BJ (cell line): ENCODE data around the gene CHCHD5. TPM values are rescaled to one million over a fixed set of nuclear protein-coding genes. Genes with fewer than 3 reads are reported as not detected.
A peak's percentile ranks its signal among the peaks of the same experiment; 100 is the strongest.

Experiments
- CTCF ChIA-PET: fragments of 350-600 bp; formaldehyde crosslinking; extraction: SDS; loops from one replicate; lab custom pipeline; 2021; ENCODE audit warnings: antibody characterized with exemption, inconsistent platforms; lab: Yijun Ruan, JAX
- POLR2A ChIA-PET: fragments of 300-600 bp; sonication (Branson Sonifier 250); formaldehyde crosslinking; extraction: SDS; loops from one replicate; lab custom pipeline; 2021; ENCODE audit warnings: antibody characterized with exemption; lab: Charles Lee
- DNase-seq: peaks from one replicate; pipeline ENCODE4 v3.0.0-alpha.2; 2011; ENCODE audit warnings: low read depth
- H3K27me3 ChIP-seq: 2 replicates; pipeline ENCODE4 v1.6.0; 2011; ENCODE audit warnings: low read length; ENCODE audit not compliant: control insufficient read depth, insufficient read depth
- H3K36me3 ChIP-seq: 2 replicates; pipeline ENCODE4 v1.5.1; 2011; ENCODE audit warnings: low read length; ENCODE audit not compliant: control insufficient read depth, insufficient read depth
- H3K4me3 ChIP-seq: 2 replicates; pipeline ENCODE4 v1.5.1; 2011; ENCODE audit warnings: low read depth, mild to moderate bottlenecking, control low read depth, low read length
- polyA plus RNA-seq: library from polyadenylated mRNA; depleted of rRNA; stranded (reverse); fragments of >200 nt; gene quantifications from 2 replicates; pipeline ENCODE4 v1.2.3, GENCODE V29; 2011
- TF ChIP-seq, protein P1 (sequence below): IDR thresholded peaks from 2 replicates; pipeline ENCODE4 v1.5.1; 2011; ENCODE audit warnings: low read depth, mild to moderate bottlenecking, control low read depth, inconsistent platforms, low read length, moderate library complexity; ENCODE audit not compliant: insufficient read depth

The CHCHD5 gene
- polyA plus RNA-seq, 1 experiment: 14.9 TPM

DNA sequence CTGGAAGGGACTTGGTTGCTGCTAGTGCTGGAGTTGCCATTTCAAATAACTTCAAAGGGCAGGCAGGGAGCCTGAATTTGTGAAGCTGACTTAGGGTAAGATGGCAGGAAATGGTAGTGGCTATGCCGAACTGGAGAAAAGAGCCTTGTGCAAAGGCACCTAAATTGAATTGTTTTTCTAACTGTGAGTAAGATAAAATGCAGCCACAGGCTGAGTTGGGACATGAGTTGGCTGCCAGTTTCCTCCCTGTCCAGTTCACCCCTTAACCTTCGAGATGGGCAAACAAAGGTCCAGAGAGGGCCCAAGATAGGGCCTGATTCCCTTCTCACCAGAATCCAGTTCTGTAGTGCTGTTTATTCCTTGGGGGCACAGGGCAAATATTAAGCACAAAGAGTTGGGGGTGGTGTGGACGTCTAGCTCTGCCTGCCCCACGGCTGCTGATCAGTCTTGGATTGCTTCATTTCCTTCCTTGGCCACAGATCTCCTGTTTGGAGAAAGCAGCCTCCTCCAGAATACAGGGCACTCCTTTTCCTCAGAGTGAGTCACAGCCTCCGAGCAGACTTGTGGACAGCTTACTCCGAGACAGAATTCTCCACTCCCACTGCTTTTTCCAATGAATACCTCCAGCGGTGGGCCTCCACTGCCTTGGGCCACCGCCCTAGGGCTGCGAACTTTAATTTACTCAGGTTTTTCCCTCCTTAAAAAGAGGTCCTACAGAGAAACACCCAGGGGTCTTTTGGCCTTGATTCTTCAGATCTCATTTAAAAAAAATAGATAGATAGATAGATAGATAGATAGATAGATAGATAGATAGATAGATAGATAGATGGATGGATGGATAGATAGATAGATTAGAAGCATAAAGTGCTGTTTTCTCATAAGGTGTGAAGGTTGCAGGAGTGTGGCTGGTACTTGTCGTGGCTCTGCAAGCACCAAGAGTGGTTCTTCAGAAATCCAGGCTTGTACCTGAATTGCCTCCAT is 42.9 kb downstream of the CHCHD5 start:
- H3K27me3 ChIP-seq: no peaks in the 10 kb centered on the region
- DNase-seq: peak; percentile 73
- ChIA-PET POLR2A (interaction anchor here (0.6 kb wide), 1 partner anchor 48 kb away, joined by 3 read pairs; no protein-coding TSS in a partner anchor), CTCF (interaction anchor here (0.7 to 10.9 kb wide), 22 partner anchors 8 to 314 kb away, joined by 3 to 251 read pairs (median 4); partner anchors contain the start of gene SLC20A1)
- TF ChIP-seq, protein P1, sequence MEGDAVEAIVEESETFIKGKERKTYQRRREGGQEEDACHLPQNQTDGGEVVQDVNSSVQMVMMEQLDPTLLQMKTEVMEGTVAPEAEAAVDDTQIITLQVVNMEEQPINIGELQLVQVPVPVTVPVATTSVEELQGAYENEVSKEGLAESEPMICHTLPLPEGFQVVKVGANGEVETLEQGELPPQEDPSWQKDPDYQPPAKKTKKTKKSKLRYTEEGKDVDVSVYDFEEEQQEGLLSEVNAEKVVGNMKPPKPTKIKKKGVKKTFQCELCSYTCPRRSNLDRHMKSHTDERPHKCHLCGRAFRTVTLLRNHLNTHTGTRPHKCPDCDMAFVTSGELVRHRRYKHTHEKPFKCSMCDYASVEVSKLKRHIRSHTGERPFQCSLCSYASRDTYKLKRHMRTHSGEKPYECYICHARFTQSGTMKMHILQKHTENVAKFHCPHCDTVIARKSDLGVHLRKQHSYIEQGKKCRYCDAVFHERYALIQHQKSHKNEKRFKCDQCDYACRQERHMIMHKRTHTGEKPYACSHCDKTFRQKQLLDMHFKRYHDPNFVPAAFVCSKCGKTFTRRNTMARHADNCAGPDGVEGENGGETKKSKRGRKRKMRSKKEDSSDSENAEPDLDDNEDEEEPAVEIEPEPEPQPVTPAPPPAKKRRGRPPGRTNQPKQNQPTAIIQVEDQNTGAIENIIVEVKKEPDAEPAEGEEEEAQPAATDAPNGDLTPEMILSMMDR: no peak
- H3K36me3 ChIP-seq: no peaks in the 10 kb centered on the region
- H3K4me3 ChIP-seq: no peak overlapping the region

GRCh38 chr2:112629224-112629623 is 44.8 kb downstream of the CHCHD5 start:
- H3K36me3 ChIP-seq: no peaks in the 10 kb centered on the region
- ChIA-PET POLR2A (no interaction called here), CTCF (interaction anchor here (2.5 to 10.9 kb wide), 3 partner anchors 14 to 98 kb away, joined by 13 to 251 read pairs (median 83); partner anchors contain the start of gene SLC20A1)
- TF ChIP-seq, protein P1: no peak
- H3K4me3 ChIP-seq: no peak overlapping the region
- H3K27me3 ChIP-seq: no peaks in the 10 kb centered on the region
- no peak for DNase-seq

- ChIA-PET POLR2A (no interaction called here), CTCF (interaction anchor here (0.7 to 10.9 kb wide), 4 partner anchors 14 to 98 kb away, joined by 3 to 251 read pairs (median 48); partner anchors contain the start of gene SLC20A1)
- Histone ChIP-seq H3K27me3 (no peaks in the 10 kb centered on the region), H3K36me3 (no peaks in the 10 kb centered on the region), H3K4me3 (no peak overlapping the region)
- TF ChIP-seq, protein P1: no peak
- no peak for DNase-seq
Measured at GRCh38 chr2:112629823-112630222, 45.4 kb downstream of the CHCHD5 start.

- Histone ChIP-seq H3K4me3 (no peak overlapping the region), H3K36me3 (no peaks in the 10 kb centered on the region), H3K27me3 (no peaks in the 10 kb centered on the region)
- TF ChIP-seq, protein P1: no peak
- ChIA-PET CTCF (interaction anchor here (0.6 to 10.9 kb wide), 5 partner anchors 13 to 97 kb away, joined by 3 to 251 read pairs (median 13); partner anchors contain the start of gene SLC20A1), POLR2A (no interaction called here)
- DNase-seq: no peak
Measured at GRCh38 chr2:112630268-112630667, 45.9 kb downstream of the CHCHD5 start.

- no peaks in the 10 kb centered on the region for H3K27me3 ChIP-seq
- H3K4me3 ChIP-seq: no peak overlapping the region
- CTCF ChIA-PET: interaction anchor here (3.1 kb wide), 1 partner anchor 92 kb away, joined by 6 read pairs; no protein-coding TSS in a partner anchor
- no peaks in the 10 kb centered on the region for H3K36me3 ChIP-seq
- POLR2A ChIA-PET: no interaction called here
- TF ChIP-seq, protein P1: no peak
- no peak for DNase-seq
Measured at GRCh38 chr2:112633708-112634107, 49.3 kb downstream of the CHCHD5 start.
